GM19328 (cell line): ENCODE measurements around the gene SAFB.
"Not testable (repeated sequence)": the region's sequence is repeated elsewhere in the genome, so short reads cannot be mapped to it uniquely, and the experiment has no call there.

Experiments
- ATAC-seq: cut with Tn5 transposase; IDR thresholded peaks from one replicate; pipeline ENCODE4 v1.9.1; 2021; ENCODE audit warnings: mild to moderate bottlenecking, moderate library complexity; ENCODE audit not compliant: unreplicated experiment

SAFB gene

GRCh38 chr19:5696196-5697021 lies 73.5 kb downstream of the SAFB start:
- ATAC-seq: no peak

- ATAC-seq: no peak
Measured at GRCh38 chr19:5697022-5697889, 74.4 kb downstream of the SAFB start.

GRCh38 chr19:5697890-5698634 lies 75.2 kb downstream of the SAFB start:
- ATAC-seq: no peak

GRCh38 chr19:5698635-5699422 lies 75.9 kb downstream of the SAFB start:
- ATAC-seq: no peak

GRCh38 chr19:5700455-5701092 lies 77.7 kb downstream of the SAFB start:
- no peak for ATAC-seq

- not testable (repeated sequence) for ATAC-seq
Measured at GRCh38 chr19:5702053-5702410, 79.1 kb downstream of the SAFB start.

GRCh38 chr19:5703819-5704818 lies 81.2 kb downstream of the SAFB start:
- no peak for ATAC-seq

- no peak for ATAC-seq
Measured at GRCh38 chr19:5705552-5705951, 82.7 kb downstream of the SAFB start.

- no peak for ATAC-seq
Measured at GRCh38 chr19:5706876-5707573, 84.1 kb downstream of the SAFB start.

GRCh38 chr19:5707576-5708575 lies 85.0 kb downstream of the SAFB start:
- ATAC-seq: no peak

- ATAC-seq: no peak
Measured at GRCh38 chr19:5711025-5711424, 88.1 kb downstream of the SAFB start.

- no peak for ATAC-seq
Measured at GRCh38 chr19:5711713-5712161, 88.9 kb downstream of the SAFB start.

- ATAC-seq: no peak
Measured at GRCh38 chr19:5713228-5713627, 90.3 kb downstream of the SAFB start.

- ATAC-seq: no peak
Measured at GRCh38 chr19:5714816-5715215, 91.9 kb downstream of the SAFB start.

GRCh38 chr19:5717215-5717935 lies 94.5 kb downstream of the SAFB start:
- ATAC-seq: no peak
